ENCODE data around the gene PPP2R5C. TPM values are rescaled to one million over a fixed set of nuclear protein-coding genes. Genes with fewer than 3 reads are reported as not detected.

Gene PPP2R5C
- polyA plus RNA-seq, 1 donor from 2014 or later = 111 TPM

DNA sequence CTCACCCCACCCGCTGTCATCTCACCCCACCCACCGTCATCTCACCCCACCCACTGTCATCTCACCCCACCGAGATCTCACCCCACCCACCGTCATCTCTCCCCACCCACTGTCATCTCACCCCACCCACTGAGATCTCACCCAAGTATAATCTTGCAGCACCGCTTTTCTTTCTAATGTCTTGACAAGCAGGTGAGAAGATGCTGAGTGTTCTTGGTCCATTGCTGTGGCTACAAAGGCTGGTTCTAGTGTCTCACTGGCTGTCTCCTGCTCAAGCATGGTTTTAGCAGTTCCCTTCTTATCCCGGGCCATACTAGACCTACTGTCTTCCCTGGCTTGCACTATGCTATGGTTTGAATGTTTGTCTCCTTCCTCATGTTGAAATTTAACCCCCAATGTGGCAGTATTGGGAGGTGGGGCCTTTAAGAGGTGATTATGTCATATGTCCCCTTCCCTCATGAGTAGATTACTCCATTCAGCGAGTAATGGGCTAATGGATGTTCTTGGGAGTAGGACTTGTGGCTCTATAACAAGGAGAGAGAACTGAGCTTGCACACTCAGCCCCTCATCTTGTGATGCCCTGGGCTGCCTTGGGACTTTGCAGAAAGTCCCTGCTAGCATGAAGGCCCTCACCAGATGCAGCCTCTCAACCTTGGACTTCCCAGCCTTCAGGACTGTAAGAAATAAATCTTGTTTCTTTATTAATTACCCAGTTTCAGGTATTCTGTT, 47.7 kb upstream of the PPP2R5C start:
- H3K27ac ChIP-seq (ENCODE audit: low read length) = no peak overlapping the region
- TF ChIP-seq RAD21 (conservative IDR thresholded peaks at IDR 0.05) (no peak), TAF1 (IDR thresholded peaks at IDR 0.05; ENCODE audit: low read depth) (no peak), REST (IDR thresholded peaks at IDR 0.05; ENCODE audit: borderline replicate concordance) (no peak)
- TF ChIP-seq, protein P1, sequence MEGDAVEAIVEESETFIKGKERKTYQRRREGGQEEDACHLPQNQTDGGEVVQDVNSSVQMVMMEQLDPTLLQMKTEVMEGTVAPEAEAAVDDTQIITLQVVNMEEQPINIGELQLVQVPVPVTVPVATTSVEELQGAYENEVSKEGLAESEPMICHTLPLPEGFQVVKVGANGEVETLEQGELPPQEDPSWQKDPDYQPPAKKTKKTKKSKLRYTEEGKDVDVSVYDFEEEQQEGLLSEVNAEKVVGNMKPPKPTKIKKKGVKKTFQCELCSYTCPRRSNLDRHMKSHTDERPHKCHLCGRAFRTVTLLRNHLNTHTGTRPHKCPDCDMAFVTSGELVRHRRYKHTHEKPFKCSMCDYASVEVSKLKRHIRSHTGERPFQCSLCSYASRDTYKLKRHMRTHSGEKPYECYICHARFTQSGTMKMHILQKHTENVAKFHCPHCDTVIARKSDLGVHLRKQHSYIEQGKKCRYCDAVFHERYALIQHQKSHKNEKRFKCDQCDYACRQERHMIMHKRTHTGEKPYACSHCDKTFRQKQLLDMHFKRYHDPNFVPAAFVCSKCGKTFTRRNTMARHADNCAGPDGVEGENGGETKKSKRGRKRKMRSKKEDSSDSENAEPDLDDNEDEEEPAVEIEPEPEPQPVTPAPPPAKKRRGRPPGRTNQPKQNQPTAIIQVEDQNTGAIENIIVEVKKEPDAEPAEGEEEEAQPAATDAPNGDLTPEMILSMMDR (IDR thresholded peaks at IDR 0.05; ENCODE audit: poor library complexity, severe bottlenecking) = no peak
- H3K9ac ChIP-seq (ENCODE audit: low read length) = no peak overlapping the region

GRCh38 chr14:101714394-101714793, 47.1 kb upstream of the PPP2R5C start:
- Histone ChIP-seq H3K79me2 (replicated peaks; ENCODE audit: insufficient read depth, low read length) (no peaks in the 10 kb centered on the region), H2AFZ (ENCODE audit: low read depth, low read length) (no peak overlapping the region), H3K4me3 (ENCODE audit: low read length) (no peak overlapping the region), H3K9me2 (ENCODE audit: insufficient read depth, low read length) (no peaks in the 10 kb centered on the region), H3K27ac (ENCODE audit: low read length) (no peak overlapping the region), H3K36me3 (ENCODE audit: insufficient read depth, low read length) (no peaks in the 10 kb centered on the region), H3F3A (ENCODE audit: insufficient read depth, low read length, poor library complexity, severe bottlenecking) (no peaks in the 10 kb centered on the region), H3K27me3 (ENCODE audit: insufficient read depth, low read depth, low read length) (no peaks in the 10 kb centered on the region), H3K9ac (ENCODE audit: low read length) (no peak overlapping the region), H3K9me3 (ENCODE audit: low read length) (no peaks in the 10 kb centered on the region), H3K4me2 (ENCODE audit: low read length) (no peak overlapping the region), H4K20me1 (ENCODE audit: insufficient read depth) (no peaks in the 10 kb centered on the region)
- TF ChIP-seq RAD21 (conservative IDR thresholded peaks at IDR 0.05) = no peak
- TF ChIP-seq POLR2AphosphoS5 (IDR thresholded peaks at IDR 0.05) = no peak
- no peak for TF ChIP-seq TAF1 (IDR thresholded peaks at IDR 0.05; ENCODE audit: low read depth)
- TF ChIP-seq EZH2 (IDR thresholded peaks at IDR 0.05; ENCODE audit: borderline replicate concordance, insufficient read depth, low read length, poor library complexity, severe bottlenecking) = no peak
- no peak for TF ChIP-seq SMC3 (conservative IDR thresholded peaks at IDR 0.05; ENCODE audit: poor library complexity)
- TF ChIP-seq, protein P1 (IDR thresholded peaks at IDR 0.05; ENCODE audit: poor library complexity, severe bottlenecking) = no peak
- no peak for TF ChIP-seq MXI1 (conservative IDR thresholded peaks at IDR 0.05; ENCODE audit: poor library complexity, severe bottlenecking)

More for the DNA sequence above, 47.7 kb upstream of the PPP2R5C start:
- no peaks in the 10 kb centered on the region for H3K36me3 ChIP-seq (ENCODE audit: insufficient read depth, low read length)
- no peaks in the 10 kb centered on the region for H4K20me1 ChIP-seq (ENCODE audit: insufficient read depth)
- H3K4me2 ChIP-seq (ENCODE audit: low read length) = no peak overlapping the region
- no peaks in the 10 kb centered on the region for H3K79me2 ChIP-seq (replicated peaks; ENCODE audit: insufficient read depth, low read length)
- H3K27me3 ChIP-seq (ENCODE audit: insufficient read depth, low read depth, low read length) = no peaks in the 10 kb centered on the region
- no peak overlapping the region for H3K4me3 ChIP-seq (ENCODE audit: low read length)
- no peaks in the 10 kb centered on the region for H3K9me2 ChIP-seq (ENCODE audit: insufficient read depth, low read length)
- H2AFZ ChIP-seq (ENCODE audit: low read depth, low read length) = no peak overlapping the region
- no peaks in the 10 kb centered on the region for H3F3A ChIP-seq (ENCODE audit: insufficient read depth, low read length, poor library complexity, severe bottlenecking)
- no peaks in the 10 kb centered on the region for H3K9me3 ChIP-seq (ENCODE audit: low read length)
